GM12874 (cell line): Measurements from ENCODE around the gene ALG12.

Experiments used
- TF ChIP-seq, protein P1 (sequence below): IDR thresholded peaks from 2 replicates; pipeline ENCODE4 v1.5.1; 2011; ENCODE audit warnings: low read depth, mild to moderate bottlenecking, control low read depth, low read length, moderate library complexity; ENCODE audit not compliant: insufficient read depth

Gene ALG12

DNA sequence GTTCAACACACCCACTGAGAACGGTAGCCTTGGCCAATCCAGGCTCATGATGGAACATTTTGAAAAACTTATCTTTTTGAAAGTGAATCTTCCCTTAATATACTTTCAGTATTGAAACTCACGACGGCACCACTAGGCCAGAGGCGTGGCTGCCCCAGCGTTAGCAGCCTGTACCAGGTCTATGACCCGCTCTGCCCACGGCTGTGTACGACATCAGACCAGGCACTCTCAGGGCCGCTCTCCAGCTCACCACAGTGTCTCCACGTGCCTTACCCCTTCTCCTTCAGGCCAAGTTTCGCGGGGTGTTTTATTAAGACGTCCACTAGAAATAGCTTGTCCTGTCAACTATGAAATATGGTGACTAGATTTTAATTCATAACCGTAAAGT lies 31.2 kb downstream of the ALG12 start:
- TF ChIP-seq, protein P1, sequence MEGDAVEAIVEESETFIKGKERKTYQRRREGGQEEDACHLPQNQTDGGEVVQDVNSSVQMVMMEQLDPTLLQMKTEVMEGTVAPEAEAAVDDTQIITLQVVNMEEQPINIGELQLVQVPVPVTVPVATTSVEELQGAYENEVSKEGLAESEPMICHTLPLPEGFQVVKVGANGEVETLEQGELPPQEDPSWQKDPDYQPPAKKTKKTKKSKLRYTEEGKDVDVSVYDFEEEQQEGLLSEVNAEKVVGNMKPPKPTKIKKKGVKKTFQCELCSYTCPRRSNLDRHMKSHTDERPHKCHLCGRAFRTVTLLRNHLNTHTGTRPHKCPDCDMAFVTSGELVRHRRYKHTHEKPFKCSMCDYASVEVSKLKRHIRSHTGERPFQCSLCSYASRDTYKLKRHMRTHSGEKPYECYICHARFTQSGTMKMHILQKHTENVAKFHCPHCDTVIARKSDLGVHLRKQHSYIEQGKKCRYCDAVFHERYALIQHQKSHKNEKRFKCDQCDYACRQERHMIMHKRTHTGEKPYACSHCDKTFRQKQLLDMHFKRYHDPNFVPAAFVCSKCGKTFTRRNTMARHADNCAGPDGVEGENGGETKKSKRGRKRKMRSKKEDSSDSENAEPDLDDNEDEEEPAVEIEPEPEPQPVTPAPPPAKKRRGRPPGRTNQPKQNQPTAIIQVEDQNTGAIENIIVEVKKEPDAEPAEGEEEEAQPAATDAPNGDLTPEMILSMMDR: no peak

DNA sequence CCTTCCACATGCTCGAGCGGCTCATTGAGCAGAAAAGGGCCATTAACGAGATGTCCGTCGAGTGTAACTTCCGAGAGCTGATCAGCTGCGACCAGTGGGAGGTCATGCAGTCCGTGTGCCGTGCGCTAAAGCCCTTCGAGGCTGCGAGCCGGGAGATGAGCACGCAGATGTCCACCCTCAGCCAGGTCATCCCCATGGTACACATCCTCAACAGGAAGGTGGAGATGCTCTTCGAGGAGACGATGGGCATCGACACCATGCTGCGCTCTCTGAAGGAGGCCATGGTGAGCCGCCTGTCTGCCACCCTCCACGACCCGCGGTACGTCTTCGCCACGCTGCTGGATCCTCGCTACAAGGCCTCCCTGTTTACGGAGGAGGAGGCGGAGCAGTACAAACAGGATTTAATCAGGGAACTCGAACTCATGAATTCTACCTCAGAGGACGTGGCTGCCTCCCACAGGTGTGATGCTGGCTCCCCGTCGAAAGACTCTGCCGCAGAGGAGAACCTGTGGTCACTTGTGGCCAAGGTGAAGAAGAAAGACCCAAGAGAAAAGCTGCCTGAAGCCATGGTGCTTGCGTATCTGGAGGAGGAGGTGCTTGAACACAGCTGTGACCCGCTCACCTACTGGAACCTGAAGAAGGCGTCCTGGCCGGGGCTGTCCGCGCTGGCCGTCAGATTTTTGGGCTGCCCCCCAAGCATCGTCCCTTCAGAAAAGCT lies 31.7 kb downstream of the ALG12 start:
- TF ChIP-seq, protein P1: no peak

DNA sequence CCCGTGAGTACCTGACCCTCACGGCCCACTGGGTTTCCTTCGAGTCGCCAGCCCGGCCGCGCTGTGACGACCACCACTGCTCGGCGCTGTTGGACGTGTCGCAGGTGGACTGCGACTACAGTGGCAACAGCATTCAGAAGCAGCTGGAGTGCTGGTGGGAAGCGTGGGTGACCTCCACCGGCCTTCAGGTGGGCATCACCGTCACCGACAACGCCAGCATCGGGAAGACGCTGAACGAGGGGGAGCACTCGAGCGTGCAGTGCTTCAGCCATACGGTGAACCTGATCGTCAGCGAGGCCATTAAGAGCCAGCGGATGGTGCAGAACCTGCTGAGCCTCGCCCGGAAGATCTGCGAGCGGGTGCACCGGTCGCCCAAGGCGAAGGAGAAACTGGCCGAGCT lies 32.4 kb downstream of the ALG12 start:
- TF ChIP-seq, protein P1: no peak

DNA sequence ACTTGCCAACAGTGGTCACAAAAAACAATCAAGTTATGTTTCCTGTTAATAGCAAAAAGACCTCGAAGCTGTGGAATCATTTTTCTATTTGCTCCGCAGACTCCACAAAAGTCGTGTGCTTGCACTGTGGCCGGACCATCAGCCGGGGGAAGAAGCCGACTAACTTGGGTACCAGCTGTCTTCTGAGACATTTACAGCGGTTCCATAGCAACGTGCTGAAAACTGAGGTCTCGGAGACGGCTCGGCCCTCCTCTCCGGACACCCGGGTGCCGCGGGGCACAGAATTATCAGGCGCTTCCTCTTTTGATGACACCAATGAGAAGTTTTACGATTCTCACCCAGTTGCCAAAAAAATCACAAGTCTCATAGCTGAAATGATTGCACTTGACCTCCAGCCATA lies 33.0 kb downstream of the ALG12 start:
- TF ChIP-seq, protein P1: no peak

DNA sequence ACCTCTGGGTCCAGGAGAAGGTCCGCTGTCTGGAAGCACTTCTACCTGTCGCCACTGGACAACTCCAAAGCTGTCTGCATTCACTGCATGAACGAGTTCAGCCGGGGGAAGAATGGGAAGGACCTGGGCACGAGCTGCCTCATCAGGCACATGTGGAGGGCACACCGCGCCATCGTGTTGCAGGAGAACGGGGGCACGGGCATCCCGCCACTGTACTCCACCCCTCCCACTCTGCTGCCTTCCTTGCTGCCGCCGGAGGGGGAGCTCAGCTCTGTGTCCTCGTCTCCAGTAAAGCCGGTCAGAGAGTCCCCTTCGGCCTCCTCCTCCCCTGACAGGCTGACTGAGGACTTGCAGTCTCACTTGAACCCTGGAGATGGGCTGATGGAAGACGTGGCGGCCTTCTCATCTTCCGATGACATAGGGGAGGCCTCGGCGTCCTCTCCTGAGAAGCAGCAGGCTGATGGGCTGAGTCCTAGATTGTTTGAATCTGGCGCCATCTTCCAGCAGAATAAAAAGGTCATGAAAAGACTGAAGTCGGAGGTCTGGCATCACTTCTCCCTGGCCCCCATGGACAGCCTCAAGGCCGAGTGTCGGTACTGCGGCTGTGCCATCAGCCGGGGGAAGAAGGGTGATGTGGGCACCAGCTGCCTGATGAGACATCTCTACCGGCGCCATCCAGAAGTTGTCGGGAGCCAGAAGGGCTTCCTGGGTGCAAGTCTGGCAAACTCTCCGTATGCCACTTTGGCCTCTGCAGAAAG lies 33.6 kb downstream of the ALG12 start:
- TF ChIP-seq, protein P1: no peak

DNA sequence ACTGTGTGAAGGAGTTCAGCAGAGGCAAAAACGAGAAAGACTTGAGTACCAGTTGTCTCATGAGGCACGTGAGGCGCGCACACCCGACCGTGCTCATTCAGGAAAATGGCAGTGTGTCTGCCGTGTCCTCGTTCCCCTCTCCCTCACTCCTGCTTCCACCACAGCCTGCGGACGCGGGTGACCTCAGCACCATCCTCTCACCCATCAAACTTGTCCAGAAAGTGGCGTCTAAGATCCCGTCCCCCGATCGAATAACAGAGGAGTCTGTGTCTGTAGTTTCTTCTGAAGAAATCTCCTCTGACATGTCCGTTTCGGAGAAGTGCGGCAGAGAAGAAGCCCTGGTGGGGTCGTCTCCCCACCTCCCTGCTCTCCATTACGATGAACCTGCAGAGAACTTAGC lies 34.2 kb downstream of the ALG12 start:
- TF ChIP-seq, protein P1: no peak

DNA sequence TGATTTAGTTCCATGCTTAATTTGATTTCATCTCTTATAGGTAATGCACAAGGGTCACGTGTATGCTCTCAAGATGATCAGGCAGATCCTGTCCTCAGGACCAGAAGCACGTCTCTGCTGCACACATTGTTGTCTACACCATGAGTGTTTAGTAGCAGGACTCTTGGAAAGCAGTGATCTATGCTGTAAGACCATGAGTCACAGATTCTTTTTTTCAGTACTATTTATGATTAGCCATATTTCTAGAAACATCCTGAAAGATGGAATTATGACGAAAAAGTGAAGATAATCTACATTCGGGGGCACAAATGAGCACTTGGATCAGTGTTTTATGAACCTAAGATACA lies 35.0 kb downstream of the ALG12 start:
- TF ChIP-seq, protein P1: no peak
